Measurements from ENCODE around the gene SH3PXD2A.

DNA sequence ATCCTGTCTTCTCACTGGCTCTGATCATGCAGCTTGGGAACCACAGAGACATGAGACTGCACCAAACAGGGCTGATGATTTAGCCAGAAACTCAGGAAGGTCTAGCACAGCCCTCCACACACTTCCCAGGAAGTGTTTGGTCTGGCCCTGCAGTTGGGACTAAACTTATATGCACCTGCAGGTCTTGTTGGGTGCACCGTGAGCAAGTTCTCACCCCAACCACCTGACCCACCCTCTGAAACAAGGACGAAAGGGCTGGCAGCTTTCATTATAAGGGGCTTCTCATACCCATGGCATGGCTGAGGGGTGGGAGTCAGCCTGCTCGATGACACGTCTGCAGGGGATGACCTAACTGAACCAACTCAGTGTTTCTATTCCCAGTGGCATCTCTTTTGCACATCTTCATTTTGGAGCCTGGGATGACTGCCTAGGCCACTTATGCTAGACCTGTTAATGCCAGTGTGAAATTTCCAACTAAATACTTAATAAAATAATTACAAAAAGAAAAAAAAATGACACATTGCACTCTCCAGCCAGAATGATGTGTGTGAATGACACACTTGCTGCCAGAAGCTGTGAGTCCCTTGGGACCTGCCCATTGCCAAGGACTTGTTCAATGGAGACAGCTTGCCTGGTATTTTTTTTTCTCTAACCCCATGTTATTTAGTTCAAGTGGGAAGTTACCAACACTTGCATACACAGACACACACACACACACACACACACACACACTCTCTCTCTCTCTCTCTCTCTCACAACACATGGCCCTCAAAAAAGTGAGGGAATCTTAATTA is 259.2 kb downstream of the SH3PXD2A start:
- TF ChIP-seq, protein P1, sequence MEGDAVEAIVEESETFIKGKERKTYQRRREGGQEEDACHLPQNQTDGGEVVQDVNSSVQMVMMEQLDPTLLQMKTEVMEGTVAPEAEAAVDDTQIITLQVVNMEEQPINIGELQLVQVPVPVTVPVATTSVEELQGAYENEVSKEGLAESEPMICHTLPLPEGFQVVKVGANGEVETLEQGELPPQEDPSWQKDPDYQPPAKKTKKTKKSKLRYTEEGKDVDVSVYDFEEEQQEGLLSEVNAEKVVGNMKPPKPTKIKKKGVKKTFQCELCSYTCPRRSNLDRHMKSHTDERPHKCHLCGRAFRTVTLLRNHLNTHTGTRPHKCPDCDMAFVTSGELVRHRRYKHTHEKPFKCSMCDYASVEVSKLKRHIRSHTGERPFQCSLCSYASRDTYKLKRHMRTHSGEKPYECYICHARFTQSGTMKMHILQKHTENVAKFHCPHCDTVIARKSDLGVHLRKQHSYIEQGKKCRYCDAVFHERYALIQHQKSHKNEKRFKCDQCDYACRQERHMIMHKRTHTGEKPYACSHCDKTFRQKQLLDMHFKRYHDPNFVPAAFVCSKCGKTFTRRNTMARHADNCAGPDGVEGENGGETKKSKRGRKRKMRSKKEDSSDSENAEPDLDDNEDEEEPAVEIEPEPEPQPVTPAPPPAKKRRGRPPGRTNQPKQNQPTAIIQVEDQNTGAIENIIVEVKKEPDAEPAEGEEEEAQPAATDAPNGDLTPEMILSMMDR (IDR thresholded peaks at IDR 0.05), result no peak
- TF ChIP-seq EZH2 (IDR thresholded peaks at IDR 0.05) (no peak), EZH2phosphoT487 (IDR thresholded peaks at IDR 0.05) (no peak)

Data from neural progenitor cell (in vitro differentiated cells).